CD4-positive, alpha-beta T cell treated with Interleukin-17A for 4 hours (primary cell): ENCODE measurements around the gene AGPAT3.
A peak's percentile ranks its signal among the peaks of the same experiment; 100 is the strongest.

ENCODE experiments used
- DNase-seq: peaks from one replicate; pipeline ENCODE4 v3.0.0-alpha.2; 2020; ENCODE audit warnings: mixed read lengths

The AGPAT3 gene

GRCh38 chr21:43911015-43911934, 46.3 kb downstream of the AGPAT3 start:
- no peak for DNase-seq

GRCh38 chr21:43911935-43912487, 47.0 kb downstream of the AGPAT3 start:
- no peak for DNase-seq

GRCh38 chr21:43912500-43912899, 47.5 kb downstream of the AGPAT3 start:
- DNase-seq = no peak

GRCh38 chr21:43912910-43913309, 47.9 kb downstream of the AGPAT3 start:
- DNase-seq = no peak

- no peak for DNase-seq
Measured at GRCh38 chr21:43913928-43914327, 48.9 kb downstream of the AGPAT3 start.

- no peak for DNase-seq
Measured at GRCh38 chr21:43916076-43916475, 51.1 kb downstream of the AGPAT3 start.

- DNase-seq = peak; percentile 80
Measured at GRCh38 chr21:43916691-43917514, 51.9 kb downstream of the AGPAT3 start.

- DNase-seq = peak; percentile 46
Measured at GRCh38 chr21:43917515-43918384, 52.7 kb downstream of the AGPAT3 start.

GRCh38 chr21:43918385-43918947, 53.4 kb downstream of the AGPAT3 start:
- DNase-seq = no peak

- no peak for DNase-seq
Measured at GRCh38 chr21:43919283-43919682, 54.3 kb downstream of the AGPAT3 start.

- DNase-seq = no peak
Measured at GRCh38 chr21:43919871-43920801, 55.1 kb downstream of the AGPAT3 start.

GRCh38 chr21:43921571-43921978, 56.6 kb downstream of the AGPAT3 start:
- peak; percentile 71 for DNase-seq

GRCh38 chr21:43921979-43922945, 57.2 kb downstream of the AGPAT3 start:
- DNase-seq = peak; percentile 79

- no peak for DNase-seq
Measured at GRCh38 chr21:43922949-43923348, 57.9 kb downstream of the AGPAT3 start.

- no peak for DNase-seq
Measured at GRCh38 chr21:43923391-43923790, 58.4 kb downstream of the AGPAT3 start.

GRCh38 chr21:43924421-43925095, 59.5 kb downstream of the AGPAT3 start:
- no peak for DNase-seq

- no peak for DNase-seq
Measured at GRCh38 chr21:43925096-43925481, 60.1 kb downstream of the AGPAT3 start.

- no peak for DNase-seq
Measured at GRCh38 chr21:43925609-43926008, 60.6 kb downstream of the AGPAT3 start.

- no peak for DNase-seq
Measured at GRCh38 chr21:43926196-43926595, 61.2 kb downstream of the AGPAT3 start.
